ENCODE results near the gene PRELP. TPM values are rescaled to one million over a fixed set of nuclear protein-coding genes. Genes with fewer than 3 reads are reported as not detected.

Gene PRELP
- total RNA-seq, 1 experiment from 2014 or later = 0.07 TPM

DNA sequence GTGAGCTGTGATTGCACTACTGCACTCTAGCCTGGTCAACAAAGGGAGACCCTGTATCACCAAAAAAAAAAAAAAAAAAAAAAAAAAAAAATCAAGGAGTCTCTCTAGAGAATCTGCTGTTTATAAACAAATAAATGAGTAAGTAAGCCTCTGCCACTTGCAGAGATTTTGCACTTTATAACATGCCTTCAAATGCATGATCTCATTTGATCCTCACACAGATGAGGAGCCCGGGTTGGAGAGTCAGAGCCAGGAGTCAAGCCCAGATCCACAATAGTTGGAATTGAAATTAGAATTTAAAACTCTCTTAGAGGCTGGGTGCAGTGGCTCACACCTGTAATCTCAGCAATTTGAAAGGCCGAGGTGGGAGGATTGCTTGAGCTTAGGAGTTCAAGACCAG, 4.0 kb downstream of the PRELP start:
- H3K23ac ChIP-seq (ENCODE audit: insufficient read length, low read depth, low read length) = no peak overlapping the region
- no peak overlapping the region for H2BK20ac ChIP-seq (ENCODE audit: low read depth, low read length, poor library complexity, severe bottlenecking)
- no peaks in the 10 kb centered on the region for H3K9me3 ChIP-seq (ENCODE audit: control insufficient read depth, low read depth, low read length)
- peaks cover 3% of the 10 kb centered on the region; the same call in 1 of the 2 replicates for H3K4me1 ChIP-seq (ENCODE audit: insufficient read depth, low read length)
- H2BK15ac ChIP-seq (ENCODE audit: low read depth, low read length) = no peak overlapping the region
- H4K91ac ChIP-seq (ENCODE audit: insufficient read length, low read depth, low read length) = no peak overlapping the region
- no peaks in the 10 kb centered on the region for H3K36me3 Mint-ChIP-seq (ENCODE audit: insufficient read depth in 1 of 3, low read depth in 3 of 3)
- H3K4me1 Mint-ChIP-seq = peaks cover 22 to 27% of the 10 kb centered on the region in 2 experiments
- no peaks in the 10 kb centered on the region for H3K27me3 ChIP-seq (ENCODE audit: insufficient read depth, low read length)
- H3K4me2 ChIP-seq (ENCODE audit: insufficient read depth, insufficient read length, low read length) = no peak overlapping the region
- no peak overlapping the region for H3K56ac ChIP-seq (ENCODE audit: insufficient read length, low read depth, low read length)
- H2AK5ac ChIP-seq (ENCODE audit: insufficient read length, low read length) = no peak overlapping the region
- H3K27ac ChIP-seq (ENCODE audit: insufficient read length, low read depth, low read length) = no peak overlapping the region
- no peaks in the 10 kb centered on the region for H3K9me3 Mint-ChIP-seq
- H3K18ac ChIP-seq (ENCODE audit: insufficient read length, low read depth, low read length) = no peak overlapping the region
- peaks cover 12% of the 10 kb centered on the region for H3K27me3 Mint-ChIP-seq (ENCODE audit: low read depth)
- H3K14ac ChIP-seq (ENCODE audit: insufficient read depth, low read length) = no peak overlapping the region
- H3K27ac Mint-ChIP-seq = no peak overlapping the region
- no peak for DNase-seq
- no peak overlapping the region for H4K8ac ChIP-seq (replicated peaks; ENCODE audit: insufficient read length, low read depth, low read length)
- H4K20me1 ChIP-seq (ENCODE audit: control insufficient read depth, insufficient read depth, insufficient read length) = no peaks in the 10 kb centered on the region
- TF ChIP-seq CTCF (conservative IDR thresholded peaks at IDR 0.05) = no peak
- H3K4me3 Mint-ChIP-seq = no peak overlapping the region
- H2BK12ac ChIP-seq (ENCODE audit: insufficient read length, low read depth, low read length) = no peak overlapping the region
- no peaks in the 10 kb centered on the region for H3K79me1 ChIP-seq (ENCODE audit: insufficient read depth, low read depth, low read length, poor library complexity, severe bottlenecking)
- no peak overlapping the region for H2AFZ ChIP-seq (ENCODE audit: low read length)
- H3T11ph ChIP-seq (ENCODE audit: low read length) = no peak overlapping the region
- no peak overlapping the region for H4K5ac ChIP-seq (ENCODE audit: insufficient read length, low read depth, low read length)
- no peak overlapping the region for H2BK120ac ChIP-seq (ENCODE audit: low read depth, low read length, poor library complexity, severe bottlenecking)
- no peak overlapping the region for H2BK5ac ChIP-seq (ENCODE audit: insufficient read length, low read length)
- no peaks in the 10 kb centered on the region for H3K23me2 ChIP-seq (ENCODE audit: insufficient read length, low read depth, low read length, poor library complexity, severe bottlenecking)
- no CpG with 5 or more reads among the region's 2 CpGs for WGBS (ENCODE audit: extremely low coverage, insufficient read length, low lambda C conversion rate)
- no peak overlapping the region for H3K9ac ChIP-seq (ENCODE audit: extremely low read depth, insufficient read length, low read length)
- H3K4ac ChIP-seq (ENCODE audit: low read depth, low read length) = no peak overlapping the region
- no peaks in the 10 kb centered on the region for H3K79me2 ChIP-seq (ENCODE audit: insufficient read depth, low read length)

Measured in H9 (cell line).